Head of caudate nucleus (tissue), 42 donors: ENCODE results near the gene LIN28B.
"Not testable (repeated sequence)": the region's sequence is repeated elsewhere in the genome, so short reads cannot be mapped to it uniquely, and the experiment has no call there.

Experiments used
- DNase-seq, 42 donors: peaks; one replicate each; pipeline versions ENCODE4 v3.0.0 to v3.0.0-alpha.2; 2020 to 2021; ENCODE audit warnings: mixed read lengths in 7 of 42
- intact Hi-C: fragments of 100-400 bp; cut with DNase I; formaldehyde crosslinking; loops from one replicate; pipeline ENCODE4 v1.15.0; 2022

Gene LIN28B, protein sequence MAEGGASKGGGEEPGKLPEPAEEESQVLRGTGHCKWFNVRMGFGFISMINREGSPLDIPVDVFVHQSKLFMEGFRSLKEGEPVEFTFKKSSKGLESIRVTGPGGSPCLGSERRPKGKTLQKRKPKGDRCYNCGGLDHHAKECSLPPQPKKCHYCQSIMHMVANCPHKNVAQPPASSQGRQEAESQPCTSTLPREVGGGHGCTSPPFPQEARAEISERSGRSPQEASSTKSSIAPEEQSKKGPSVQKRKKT

DNA sequence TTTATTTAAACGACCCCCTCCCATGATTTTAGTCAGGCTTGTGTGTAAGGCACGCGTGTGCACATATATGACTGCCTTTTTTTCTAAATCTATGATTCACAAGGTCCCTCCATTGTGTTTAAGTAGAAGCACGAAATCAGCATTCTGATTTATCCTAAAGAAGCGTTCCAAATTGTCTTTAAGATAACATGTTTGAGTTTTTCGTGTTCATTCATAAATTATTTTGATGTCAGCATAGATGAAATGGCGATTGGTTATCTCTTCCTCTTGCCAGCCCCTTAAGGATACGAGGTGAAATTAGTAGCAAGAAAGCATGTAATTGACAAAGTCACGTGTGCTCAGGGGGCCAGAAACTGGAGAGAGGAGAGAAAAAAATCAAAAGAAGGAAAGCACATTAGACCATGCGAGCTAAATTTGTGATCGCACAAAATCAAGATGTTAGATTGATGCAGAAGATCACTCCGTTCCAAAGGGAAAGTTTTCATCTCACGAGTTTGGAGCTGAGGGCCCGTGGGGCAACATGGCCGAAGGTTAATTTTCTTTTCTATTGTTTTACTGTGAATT lies at the start of gene LIN28B:
Gene LIN28B, plus strand, starts transcription at position 377 of the 564 bp plus-strand sequence. Its CDS starts 144 bp downstream, at position 521.
- intact Hi-C loops: no loop called here
- DNase-seq: no peak

DNA sequence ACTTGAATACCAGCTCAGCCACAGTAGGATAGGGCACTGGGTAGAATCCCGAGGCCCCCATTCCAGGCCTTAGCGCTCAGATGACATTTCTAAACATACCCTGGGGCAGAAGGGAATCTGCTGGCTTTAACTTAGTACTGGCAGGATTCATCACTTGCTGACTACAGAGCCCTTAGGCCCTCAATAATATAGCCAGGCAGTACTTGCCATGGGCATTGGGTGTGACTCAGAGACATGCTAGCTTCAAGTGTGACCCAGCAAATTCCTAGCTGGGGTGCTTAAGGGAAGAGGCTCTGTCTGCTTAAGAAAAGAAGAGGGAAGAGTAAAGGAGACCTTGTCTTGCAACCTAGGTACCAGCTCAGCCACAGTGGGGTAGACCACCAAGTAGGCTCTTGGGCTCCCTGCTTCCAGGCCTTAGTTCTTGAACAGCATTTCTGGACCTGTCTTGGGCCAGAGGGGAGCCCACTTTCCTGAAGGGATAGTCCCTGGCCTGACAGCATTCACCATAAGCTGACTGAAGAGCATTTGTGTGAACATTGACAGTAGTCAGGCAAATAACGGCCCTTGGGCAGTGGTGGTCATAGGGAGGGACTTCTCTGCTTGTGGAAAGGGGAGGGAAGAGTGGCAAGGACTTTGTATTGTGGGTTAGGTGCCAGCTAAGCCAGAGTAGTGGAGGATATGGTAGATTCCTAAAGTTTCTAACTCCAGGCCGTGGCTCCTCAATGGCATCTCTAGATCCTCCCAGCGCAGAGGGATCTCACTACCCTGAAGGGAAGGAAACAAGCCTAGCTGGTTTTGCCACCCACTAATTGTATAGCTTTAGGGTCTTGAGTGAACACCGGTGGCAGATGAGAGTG lies 48.6 kb upstream of the LIN28B start:
- intact Hi-C loops: no loop called here
- no peak for DNase-seq

DNA sequence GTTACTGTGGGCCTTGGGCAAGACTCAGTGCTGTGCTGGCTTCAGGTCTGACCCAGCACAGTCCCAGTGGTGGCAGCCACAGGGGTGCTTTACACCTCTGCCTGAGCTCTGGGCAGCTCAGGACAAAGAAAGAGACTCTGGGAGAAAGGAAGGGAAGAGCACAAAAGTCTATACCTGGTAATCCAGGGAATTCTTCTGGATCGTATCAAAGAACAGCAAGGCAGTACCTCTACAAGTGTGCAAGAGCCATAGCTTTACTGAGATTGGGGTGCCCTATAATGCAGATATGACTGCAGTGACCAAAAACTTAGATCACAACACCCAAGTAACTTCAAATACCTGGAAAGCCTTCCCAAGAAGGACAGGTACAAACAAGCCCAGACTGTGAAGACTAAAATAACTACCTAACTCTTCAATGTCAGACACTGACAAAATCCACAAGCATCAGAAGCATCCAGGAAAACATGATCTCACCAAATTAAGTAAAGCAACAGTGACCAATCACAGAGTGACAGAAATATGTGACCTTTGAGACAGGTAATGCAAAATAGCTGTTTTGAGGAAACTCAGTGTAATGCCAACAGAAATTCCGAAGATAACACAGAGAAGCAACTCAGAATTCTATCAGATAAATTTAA lies 47.9 kb upstream of the LIN28B start:
- no peak for DNase-seq
- intact Hi-C loops: no loop called here

DNA sequence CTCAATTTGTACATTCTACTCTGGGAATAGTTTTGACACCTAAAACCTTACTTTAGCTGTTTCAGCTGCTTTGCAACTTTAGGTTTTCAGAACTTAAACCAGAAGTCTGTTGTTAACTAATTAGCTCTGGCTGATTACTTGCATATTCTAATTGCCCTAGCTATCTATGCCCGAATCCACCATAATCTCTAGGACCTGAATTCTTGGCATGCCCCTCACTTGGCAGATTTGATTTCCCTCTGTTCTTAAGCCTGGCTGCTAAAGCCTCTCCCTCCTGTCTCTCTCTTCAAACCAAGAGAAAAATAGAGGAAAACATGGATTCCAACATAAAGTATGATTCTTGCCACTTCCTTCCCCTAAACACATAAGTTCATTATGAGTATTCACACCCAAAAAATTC lies 35.0 kb upstream of the LIN28B start:
- intact Hi-C loops: no loop called here
- DNase-seq: no peak

DNA sequence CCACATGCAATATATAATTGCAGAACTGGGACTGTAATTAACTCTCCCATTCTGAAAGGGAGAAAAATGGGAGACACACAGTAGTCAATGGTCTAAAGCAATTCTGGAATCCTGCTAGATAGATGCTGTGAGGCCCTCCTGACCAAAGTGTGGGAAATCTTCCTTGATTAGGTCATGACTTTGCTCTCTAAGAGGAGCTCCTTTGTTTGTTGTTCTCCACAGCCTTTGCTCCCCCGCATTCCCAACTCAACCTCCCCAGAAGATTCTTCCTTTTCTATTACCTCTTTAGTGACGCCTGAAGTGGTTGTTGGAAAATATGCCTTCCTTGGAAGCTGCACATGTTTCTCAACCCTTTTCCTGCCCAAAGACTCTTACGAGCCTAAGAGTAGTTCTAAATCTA lies 28.8 kb upstream of the LIN28B start:
- no peak for DNase-seq
- intact Hi-C loops: no loop called here

DNA sequence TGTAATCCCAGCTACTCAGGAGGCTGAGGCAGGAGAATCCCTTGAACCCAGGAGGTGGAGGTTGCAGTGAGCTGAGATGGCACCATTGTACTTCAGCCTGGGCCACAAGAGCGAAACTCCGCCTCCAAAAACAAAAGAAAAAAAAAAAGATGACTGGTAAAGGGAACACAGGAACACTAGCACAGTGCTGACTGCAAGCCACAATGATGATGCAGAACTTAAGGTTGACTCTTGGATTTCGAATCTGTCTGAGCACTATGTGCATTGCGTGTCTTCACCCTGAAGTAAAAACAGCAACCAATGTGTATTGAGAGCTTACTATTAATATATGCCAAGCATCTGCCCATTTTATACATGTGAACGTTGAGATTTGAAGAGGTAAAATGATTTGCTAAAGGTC lies 27.6 kb upstream of the LIN28B start:
- intact Hi-C loops: no loop called here

DNA sequence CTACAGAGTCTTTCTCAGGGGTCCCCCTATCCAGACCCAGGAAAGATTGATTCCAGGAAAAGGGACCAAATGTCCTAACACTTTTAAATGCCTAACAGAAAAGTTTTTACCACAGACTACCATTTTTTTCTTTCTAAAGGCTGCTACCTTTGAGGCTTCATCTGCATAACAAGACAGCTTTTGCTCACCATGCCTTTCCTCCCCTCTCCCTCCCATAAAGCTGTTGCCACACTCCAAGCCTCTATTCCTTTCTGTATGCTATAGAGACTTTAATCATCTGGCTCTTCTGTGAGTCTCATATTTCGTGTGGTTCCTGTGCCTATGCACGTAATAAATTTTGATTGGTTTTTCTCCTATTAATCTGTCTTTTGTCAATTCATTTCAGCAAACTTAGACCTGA lies 26.0 kb upstream of the LIN28B start:
- no peak for DNase-seq
- intact Hi-C loops: no loop called here

More for the DNA sequence above, 27.6 kb upstream of the LIN28B start:
- DNase-seq: no peak

DNA sequence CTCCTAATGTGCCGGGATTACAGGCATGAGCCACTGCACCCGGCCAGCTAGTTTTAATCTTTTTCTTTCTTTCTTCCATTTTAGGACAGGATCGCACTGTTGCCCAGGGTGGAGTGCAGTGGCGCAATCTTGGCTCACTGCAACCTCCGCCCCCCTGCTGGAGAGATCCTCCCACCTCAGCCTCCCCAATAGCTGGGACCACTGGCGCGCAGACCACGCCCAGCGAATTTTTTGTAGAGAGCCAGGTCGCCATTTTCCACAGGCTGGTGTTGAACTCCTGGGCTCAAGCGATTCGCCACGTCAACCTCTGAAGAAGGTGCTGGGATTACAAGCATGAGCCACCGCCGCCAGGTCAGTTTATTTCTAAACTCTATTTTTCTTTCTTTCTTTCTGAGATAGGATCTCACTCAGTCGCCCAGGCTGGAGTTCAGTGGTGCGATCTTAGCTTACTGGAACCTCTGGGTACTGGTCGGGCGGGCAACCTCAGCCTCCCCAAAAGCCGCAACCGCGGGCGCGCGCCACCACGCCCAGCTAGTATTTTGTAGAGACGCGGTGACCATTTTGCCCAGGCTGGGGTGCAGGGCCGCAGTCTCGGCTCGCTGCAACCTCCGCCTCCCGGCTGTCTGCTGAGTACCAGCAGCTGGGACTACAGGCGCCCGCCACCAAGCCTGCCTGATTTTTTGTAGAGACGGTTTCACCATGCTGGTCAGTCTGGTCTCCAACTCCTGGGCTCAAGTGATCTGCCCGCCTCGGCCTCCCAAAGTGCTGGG lies 20.0 kb upstream of the LIN28B start:
- no peak for DNase-seq
- intact Hi-C loops: no loop called here

DNA sequence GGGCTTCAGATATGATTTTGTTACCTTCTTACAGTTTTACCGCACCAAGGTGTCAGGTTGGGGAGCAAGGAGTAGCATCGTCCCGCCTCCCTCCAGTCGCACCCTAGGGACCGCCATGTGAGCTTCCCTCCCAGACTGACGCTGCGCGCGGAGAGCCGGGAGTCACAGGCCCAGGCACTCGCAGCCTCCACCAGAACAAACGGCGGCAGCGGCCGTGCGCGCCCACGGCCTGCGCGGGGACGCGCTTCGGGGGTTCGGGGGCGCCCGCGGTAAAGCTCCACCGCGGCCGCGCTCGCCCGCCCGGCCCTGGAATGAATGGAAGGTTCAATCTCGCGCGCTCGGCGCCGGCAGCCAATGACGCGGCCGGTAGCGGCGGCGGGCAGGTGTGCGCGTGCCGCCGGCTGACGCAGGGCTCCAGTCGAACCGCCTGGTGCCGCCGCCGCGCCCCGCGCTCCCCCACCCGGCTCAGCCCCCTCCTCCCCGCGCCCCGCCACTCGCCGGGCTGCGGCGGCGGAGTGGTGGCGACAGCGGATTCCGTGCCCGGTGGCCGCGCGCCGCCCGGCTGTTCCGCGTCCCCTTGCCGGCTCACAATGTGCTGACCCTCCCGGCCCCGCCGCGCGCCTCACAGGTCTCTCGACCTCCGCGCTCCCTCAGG lies 16.5 kb upstream of the LIN28B start:
- intact Hi-C loops: no loop called here
- DNase-seq: peak in 41 of 42 donors; percentile 13 to 86 (median 69)

DNA sequence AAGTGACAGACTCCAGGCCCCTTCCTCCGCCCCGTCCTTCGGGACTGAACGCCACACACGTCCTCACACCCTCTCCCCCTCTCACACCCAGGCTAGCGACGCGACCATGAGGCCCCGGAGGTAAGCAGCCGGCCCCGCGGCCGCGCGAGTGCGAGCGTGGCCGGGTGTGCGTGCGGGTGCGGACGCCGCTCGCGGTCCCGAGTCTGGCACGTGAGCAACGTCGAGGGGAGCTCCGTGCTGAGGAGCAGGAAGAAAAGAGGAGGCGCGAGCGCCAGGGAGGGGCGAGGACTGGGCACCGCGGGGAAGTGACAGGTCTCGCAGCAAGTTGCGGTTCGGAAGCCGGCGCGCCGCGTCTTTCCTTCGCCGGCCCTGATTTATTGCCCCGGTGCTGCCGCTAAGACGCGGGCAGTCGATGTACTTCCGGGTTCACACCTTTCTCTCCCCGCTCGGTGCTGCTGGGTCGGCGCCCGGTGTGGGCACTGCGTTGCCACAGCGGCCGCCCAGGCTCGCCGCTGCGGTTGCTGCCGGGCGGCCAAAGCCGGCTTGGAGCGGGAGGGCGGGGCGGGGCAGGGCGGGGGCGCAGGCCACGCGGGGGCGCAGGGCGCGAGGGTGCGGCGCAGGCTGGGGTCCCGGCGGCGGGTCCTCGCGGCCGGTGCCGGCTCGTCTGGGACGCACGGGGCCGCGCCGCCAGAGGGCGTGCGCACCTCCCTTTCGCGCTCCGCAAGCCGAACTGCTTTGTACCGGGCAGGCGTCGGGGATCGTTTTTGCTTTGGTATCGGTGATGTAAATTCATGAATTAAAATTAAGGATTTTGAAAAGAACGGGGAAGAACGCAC lies 15.8 kb upstream of the LIN28B start:
- intact Hi-C loops: no loop called here
- DNase-seq: peak; percentile 41 to 88 (median 75)

DNA sequence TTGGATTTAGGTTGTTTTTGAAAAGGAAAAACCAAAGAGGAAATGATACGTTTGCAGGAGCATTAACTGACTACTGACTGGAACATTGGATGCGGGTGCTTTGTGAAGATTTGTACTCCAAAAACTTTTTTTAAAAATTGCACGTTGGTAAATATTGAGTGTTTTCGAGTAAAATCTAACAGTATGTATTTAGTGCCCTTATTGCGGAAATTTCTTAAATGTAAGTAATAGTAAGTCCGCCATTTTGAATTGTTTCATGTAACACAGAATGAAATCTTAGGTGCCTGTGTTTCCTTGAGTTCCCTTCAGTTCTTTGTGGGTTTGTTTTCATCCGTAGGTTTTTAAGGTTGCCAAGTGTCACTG lies 15.2 kb upstream of the LIN28B start:
- DNase-seq: no peak
- intact Hi-C loops: no loop called here

DNA sequence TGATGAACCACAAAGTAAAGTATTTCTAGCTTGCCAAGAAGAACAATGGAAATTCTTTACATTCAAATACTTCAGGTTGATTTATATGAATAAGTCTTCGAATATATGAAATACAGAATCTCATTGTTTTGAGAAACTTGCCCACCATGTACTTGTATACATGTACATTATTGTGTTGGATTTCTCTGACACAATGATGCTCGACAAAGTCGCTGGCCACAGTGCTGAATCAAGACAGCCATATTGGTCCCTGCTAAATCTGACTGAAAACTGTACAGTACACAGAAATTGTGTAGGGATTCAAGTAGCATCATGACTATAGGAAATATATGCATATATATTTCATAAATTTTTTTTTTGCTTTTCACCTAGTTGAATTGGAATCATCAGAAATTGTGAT lies 13.1 kb upstream of the LIN28B start:
- DNase-seq: no peak
- intact Hi-C loops: no loop called here

DNA sequence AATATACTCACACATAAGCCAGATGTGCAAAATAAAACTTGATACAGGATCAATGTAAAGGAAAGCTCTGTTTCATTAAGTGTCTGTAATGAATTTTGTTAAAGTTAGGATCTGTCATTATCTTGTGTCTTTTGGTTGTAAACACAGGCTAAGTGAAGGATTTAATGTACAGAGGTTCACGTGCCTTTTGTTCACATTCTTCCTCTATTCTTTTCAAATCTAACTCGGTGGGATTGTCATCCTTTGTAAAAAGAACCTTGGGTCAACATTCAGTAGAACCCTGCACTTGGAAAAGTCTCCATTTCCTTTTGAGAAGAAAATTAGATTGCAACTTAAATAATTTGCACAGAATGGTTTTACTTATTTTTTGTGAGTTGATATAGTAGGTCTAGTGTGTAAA lies 7.7 kb upstream of the LIN28B start:
- intact Hi-C loops: no loop called here
- no peak for DNase-seq

DNA sequence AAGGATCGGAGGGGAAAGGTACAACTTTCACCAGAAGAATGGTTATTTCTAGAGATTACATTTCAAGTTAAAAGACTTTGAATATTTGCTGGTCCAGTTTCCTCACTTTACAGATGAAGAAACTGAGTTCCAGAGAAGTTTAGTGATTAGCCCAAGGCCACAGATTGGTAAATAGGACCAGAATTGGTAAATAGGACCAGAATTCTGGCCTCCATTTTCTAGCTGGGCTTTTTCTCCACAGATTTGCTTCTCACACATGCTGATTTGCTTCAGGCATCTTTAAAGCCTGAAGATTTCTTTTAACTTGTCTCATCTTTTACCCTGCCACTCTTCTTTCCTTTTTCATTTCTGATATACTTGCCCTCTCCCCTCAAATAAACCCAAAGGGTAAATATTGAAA lies 5.2 kb upstream of the LIN28B start:
- DNase-seq: no peak
- intact Hi-C loops: no loop called here

DNA sequence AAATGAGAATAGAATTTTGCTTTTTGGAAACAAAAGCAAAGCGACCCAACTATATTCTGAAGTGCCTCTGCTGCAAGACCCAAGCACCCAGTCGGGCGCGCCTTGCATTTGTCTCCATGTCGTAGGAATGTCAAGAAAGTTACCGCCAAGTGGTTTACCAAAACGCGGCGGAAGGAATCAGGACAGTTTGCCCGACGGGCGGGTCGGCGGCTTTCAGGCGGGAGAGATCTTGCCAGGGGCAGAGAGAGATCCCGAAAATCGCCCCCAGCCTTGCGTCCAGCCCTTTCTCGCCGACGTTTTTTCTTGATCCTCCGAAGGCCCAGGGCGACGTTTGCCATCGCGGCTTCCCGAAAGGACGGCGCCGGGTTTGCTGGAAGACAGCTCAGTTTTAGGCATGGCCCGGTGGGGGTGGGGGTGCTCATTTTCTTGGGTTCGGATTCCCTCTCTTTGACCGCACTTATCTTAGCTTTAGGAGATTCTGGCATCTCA lies 4.0 kb upstream of the LIN28B start:
- no peak for DNase-seq
- intact Hi-C loops: no loop called here

DNA sequence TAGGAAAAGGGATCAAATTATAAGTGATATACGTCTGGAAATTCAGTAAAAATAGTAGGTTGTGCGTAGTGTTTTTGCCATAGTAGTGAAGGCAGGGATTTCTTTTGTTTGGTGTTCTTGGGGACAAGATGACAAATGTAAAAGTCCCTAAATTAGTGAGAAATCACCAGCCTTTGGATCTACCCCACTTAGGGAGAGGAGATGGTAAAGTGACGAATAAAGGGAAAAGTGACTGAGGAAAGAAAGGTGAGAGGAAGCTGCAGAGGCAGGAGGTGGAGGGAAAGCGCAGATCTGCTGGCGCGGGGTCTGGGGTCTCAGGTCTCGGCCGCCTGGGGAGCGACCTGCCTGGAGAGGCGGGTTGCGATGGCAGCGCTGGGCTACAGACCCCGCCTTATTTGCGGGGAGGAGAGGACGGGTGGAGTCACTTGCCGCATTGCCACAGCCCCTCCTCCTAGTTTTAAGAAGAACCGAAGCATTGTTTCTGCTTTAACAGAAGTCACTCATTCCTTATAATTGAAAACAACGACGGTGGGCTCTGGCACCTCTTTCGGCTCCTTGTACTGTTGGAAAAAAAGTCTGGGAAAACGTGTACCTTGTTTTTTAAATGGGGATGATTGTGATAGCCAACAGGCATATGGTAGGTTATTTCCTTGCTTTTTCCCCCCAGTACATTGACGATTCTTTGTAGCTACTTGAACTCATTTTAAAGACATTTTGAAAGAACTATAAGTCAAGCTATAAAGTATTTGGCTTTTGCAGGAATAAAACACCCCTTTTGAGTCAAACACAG lies 3.3 kb upstream of the LIN28B start:
- intact Hi-C loops: not testable (repeated sequence)
- peak in 2 of 42 donors; percentile 1 to 6 for DNase-seq
